HG03558 (cell line): ENCODE data around the gene OR51B4.
"Not testable (repeated sequence)": the region's sequence is repeated elsewhere in the genome, so short reads cannot be mapped to it uniquely, and the experiment has no call there.

ENCODE experiments used
- ATAC-seq: cut with Tn5 transposase; IDR thresholded peaks from one replicate; pipeline ENCODE4 v1.9.1; 2021; ENCODE audit warnings: moderate number of reproducible peaks; ENCODE audit not compliant: unreplicated experiment; ENCODE audit errors: extremely low read depth

OR51B4 gene

GRCh38 chr11:5297721-5298323 is 3.9 kb downstream of the OR51B4 start:
- no peak for ATAC-seq

GRCh38 chr11:5294342-5294995 is 7.3 kb downstream of the OR51B4 start:
- ATAC-seq, result not testable (repeated sequence)

- ATAC-seq, result no peak
Measured at GRCh38 chr11:5293028-5293427, 8.7 kb downstream of the OR51B4 start.

GRCh38 chr11:5291207-5291838 is 10.4 kb downstream of the OR51B4 start:
- ATAC-seq, result peak; percentile 68

GRCh38 chr11:5290106-5290505 is 11.6 kb downstream of the OR51B4 start:
- ATAC-seq, result no peak

- no peak for ATAC-seq
Measured at GRCh38 chr11:5289696-5290095, 12.1 kb downstream of the OR51B4 start.

GRCh38 chr11:5288906-5289550 is 12.7 kb downstream of the OR51B4 start:
- no peak for ATAC-seq

GRCh38 chr11:5288108-5288905 is 13.4 kb downstream of the OR51B4 start:
- ATAC-seq, result no peak

GRCh38 chr11:5286901-5287300 is 14.8 kb downstream of the OR51B4 start:
- ATAC-seq, result no peak

GRCh38 chr11:5286351-5286750 is 15.4 kb downstream of the OR51B4 start:
- no peak for ATAC-seq

GRCh38 chr11:5285703-5286340 is 15.9 kb downstream of the OR51B4 start:
- no peak for ATAC-seq

GRCh38 chr11:5284637-5285036 is 17.1 kb downstream of the OR51B4 start:
- ATAC-seq, result no peak

GRCh38 chr11:5283882-5284281 is 17.9 kb downstream of the OR51B4 start:
- ATAC-seq, result no peak

GRCh38 chr11:5283086-5283485 is 18.7 kb downstream of the OR51B4 start:
- no peak for ATAC-seq

GRCh38 chr11:5282628-5283027 is 19.1 kb downstream of the OR51B4 start:
- ATAC-seq, result no peak

- ATAC-seq, result no peak
Measured at GRCh38 chr11:5281596-5281995, 20.1 kb downstream of the OR51B4 start.

- peak; percentile 87 for ATAC-seq
Measured at GRCh38 chr11:5280582-5281102, 21.1 kb downstream of the OR51B4 start.

- ATAC-seq, result no peak
Measured at GRCh38 chr11:5279471-5280090, 22.2 kb downstream of the OR51B4 start.

GRCh38 chr11:5277807-5278382 is 23.9 kb downstream of the OR51B4 start:
- no peak for ATAC-seq
